ENCODE data around the gene LRP11.
"Not testable (repeated sequence)": the region's sequence is repeated elsewhere in the genome, so short reads cannot be mapped to it uniquely, and the experiment has no call there.

The LRP11 gene

DNA sequence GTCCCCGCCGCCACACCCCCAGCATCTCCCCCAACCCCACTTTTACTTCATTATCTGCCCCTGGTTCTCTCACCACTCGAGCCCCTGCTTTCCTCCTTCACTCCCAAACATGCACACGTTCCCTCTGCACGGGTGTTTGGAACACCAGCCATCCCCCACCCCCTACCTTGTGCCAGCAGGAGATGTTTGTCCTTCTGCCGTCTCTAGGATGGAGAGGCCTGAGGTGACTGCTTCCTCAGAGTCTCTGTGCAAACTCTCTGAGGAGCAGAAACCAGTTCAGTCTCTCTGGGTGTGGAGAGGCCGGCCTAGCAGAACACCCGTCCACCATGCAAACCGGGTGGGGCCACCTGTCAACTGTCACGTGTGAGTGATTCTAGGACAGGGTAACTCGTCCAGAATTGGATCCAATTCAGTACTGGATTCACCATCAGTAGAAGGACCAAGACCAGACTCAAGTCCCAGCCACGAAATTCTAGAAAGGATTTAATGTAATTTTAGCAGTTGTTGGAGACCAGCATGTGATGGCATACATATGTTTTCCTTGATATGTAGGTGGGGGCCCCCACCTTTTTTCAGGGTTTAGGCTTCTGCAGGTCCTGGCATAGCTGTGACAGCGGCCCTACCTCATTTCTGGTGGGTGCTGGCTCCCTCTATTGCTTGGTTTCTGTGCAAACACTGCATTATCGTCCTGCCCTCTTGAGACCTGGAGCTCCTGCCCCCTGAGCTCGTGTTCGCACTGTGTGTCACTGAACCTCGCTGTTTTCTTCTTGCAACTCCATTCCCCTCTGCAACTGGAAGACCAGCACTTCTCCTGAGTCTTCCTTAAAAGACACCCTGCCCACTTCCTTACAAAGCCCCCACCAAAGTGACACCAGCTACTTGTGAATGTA is 33.9 kb upstream of the LRP11 start, which contains the start of gene RAET1E:
TSS of gene RAET1E (minus strand) at position 259 of the 890 bp plus-strand sequence. CDS start 7,212 bp downstream, outside the sequence.
- no peak for DNase-seq

DNA sequence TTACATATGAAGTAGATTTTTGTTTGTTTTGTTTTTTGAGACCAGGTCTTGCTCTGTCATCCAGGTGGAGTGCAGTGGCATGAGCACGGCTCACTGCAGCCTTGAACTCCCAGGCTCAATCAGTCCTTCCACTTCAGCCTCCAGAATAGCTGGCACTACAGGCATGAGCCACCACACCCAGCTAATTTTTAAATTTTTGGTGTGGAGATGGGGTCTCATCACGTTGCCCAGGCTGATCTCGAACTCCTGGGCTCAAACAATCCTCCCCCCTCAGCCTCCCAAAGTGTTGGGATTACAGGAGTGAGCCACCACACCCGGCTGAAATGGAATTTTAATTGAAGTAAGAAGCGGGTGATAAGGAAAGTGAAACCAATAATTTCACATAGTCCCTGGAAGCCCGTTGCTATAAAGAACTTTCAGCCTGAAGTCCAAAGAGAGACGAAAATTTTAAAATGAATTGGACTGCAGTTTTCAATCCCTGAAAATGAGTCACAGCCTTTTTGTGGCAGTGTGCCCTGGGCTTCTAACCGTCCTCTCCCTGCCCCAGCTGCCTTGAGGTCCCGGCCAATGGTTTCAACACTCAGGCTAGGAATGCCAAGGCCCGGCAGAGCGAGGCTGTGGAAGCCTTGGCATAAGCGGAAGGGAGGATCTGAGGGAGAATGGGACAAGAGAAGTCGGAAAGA is 33.0 kb upstream of the LRP11 start:
- DNase-seq = no peak

GRCh38 chr6:149896491-149896890 is 32.3 kb upstream of the LRP11 start:
- DNase-seq = no peak

DNA sequence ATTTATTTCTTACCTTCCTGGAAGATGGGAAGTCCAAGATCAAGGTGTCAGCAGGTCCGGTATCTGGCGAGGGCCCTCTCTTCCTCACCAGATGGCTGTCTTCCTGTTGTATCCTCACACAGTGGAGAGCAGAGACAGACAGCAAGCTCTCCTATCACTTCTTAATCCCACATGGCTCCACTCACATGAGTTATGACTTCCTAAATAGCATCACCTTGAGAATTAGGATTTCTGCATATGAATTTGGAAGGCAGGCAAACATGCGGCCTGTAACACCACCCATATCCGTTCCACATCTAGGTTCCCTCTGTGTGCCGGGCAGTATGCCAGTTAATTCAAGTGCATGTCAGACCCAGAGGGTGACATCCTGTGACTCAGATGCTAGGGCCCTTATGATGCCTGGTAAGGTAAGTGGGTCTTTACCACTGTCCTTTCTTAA is 31.7 kb upstream of the LRP11 start:
- peak; percentile 28 for DNase-seq

DNA sequence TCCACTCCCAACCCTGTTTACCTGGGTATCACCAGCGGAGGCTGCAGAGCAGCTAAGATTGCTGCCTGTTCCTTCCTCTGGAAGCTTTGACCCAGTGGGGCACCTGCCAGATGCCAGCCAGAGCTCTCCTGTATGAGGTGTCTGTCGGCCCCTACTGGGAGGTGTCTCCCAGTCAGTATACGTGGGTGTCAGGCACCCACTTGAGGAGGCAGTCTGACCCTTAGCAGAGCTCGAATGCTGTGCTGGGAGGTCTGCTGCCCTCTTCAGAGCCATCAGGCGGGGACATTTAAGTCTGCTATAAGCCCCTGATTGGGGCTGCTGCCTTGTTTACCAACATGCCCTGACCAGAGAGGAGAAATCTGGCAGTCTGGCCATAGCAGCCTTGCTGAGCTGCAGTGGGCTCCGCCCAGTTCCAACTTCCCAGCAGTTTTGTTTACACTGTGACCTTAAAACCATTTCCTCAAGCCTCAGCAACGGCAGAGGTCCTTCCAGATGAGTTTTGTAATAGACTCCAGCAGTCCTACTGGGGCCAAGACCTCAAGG is 31.0 kb upstream of the LRP11 start:
- DNase-seq = no peak

- DNase-seq = not testable (repeated sequence)
Measured at GRCh38 chr6:149891864-149892263, 27.7 kb upstream of the LRP11 start.

DNA sequence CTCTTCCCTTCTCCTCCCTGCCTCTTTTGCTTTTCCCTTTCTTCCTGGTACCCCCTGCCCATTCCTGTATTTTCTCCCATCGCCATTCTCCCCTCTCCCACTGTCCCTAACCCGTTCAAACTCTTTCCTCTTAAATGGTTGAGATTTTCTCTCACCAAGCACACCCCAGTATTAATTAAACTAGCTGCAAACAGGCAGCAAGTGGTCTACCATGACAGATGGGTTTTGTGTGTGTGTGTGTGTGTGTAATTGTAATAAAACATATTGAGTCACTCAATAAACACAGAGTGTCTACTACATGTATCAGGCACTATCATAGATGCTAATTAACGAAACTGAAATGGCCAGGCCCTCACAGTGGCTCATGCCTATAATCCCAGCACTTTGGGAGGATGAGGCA is 27.1 kb upstream of the LRP11 start:
- no peak for DNase-seq

- DNase-seq = no peak
Measured at GRCh38 chr6:149890629-149891045, 26.5 kb upstream of the LRP11 start.

- no peak for DNase-seq
Measured at GRCh38 chr6:149889326-149889725, 25.2 kb upstream of the LRP11 start.

GRCh38 chr6:149888659-149889058 is 24.5 kb upstream of the LRP11 start:
- DNase-seq = no peak

DNA sequence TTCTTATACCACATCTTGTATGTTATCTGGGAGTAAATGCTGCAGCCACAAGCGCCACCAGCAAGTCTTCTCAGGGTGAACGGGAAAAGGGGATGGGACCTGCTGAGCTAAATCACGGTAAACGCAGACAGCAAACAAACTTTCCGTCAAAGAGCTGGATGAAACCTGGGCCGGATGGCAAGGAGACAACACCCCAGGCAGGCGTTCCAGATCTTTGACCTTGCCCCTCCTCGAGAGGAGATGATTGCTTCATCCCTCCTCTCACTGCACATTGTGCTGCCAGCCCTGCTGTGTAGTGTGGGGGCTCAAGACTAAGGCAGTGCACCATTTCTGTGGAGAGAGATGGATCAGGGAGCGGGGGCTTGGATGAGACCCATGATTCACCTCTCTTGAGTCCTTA is 23.9 kb upstream of the LRP11 start:
- DNase-seq = no peak

DNA sequence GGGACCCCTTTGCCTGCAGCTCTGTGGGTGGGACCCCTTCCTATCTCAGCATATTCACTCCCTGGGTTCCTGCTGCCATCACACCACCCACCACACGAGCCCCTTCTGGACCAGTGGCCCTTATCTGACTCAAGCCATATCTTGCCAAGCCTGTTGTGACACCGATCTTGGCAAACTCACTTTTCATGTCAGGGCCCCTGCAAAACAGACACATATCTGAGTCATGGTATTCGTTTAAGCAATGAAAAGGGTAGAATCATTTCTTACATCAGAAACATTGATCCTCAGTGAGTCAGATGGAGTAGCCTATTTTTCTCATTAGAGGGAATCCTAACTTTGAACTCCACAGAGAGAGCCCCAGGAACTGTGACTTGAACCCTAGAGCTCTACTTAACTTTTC is 23.2 kb upstream of the LRP11 start:
- DNase-seq = no peak

DNA sequence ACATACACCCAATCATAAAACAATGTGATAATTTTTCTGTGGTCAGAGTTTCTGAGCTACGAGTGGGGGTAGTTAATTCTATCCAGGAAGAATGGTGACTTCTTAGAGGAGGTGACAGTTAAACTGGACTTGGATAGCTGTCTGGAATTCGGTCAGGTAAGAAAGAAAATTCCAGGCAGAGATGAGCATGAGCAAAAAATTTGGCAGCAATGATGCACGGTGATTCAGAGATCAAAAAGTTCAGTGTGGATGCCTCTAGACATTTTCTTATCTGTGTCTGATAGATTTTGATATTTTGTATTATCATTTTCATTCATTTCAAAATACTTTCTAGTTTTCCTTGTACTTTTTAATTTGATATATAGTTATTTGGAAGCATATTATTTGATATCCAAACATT is 21.7 kb upstream of the LRP11 start:
- no peak for DNase-seq

DNA sequence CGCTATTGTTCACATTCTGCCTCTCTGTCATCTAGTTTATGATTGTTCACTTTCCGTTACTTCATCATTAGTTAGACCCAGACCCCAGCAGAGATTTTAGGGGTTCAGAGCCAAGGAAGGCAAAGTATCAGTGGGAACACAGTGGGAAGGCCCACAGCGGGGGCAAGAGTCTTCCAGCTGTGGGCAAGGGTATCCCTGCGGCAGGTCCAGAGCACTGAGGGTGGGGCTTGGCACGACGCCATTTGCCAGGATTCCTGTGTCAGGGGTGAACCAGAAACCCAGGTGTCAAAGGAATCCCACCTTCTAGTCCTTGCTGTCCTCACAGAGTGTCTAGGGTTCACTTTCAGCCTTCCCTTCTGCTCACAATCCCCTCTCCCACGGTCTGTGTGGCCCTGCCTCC is 20.5 kb upstream of the LRP11 start:
- no peak for DNase-seq

DNA sequence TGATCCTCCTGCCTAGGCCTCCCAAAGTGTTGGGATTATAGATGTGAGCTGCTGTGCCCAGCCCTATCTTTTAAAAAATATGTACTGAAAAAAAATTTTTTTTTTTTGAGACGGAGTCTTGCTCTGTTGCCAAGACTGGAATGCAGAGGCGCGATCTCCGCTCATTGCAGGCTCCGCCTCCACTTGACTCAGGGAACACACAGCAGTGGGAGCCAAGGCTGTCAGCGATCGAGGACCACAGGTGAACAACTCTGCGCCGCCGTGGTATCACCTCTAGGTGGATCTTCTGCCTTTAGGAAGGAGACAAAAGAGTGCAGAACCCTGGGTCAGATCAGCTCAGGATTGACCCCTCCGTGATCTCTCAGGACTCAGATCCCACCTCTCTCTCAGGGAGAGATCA is 20.1 kb upstream of the LRP11 start:
- no peak for DNase-seq

GRCh38 chr6:149881860-149882259 is 17.7 kb upstream of the LRP11 start:
- DNase-seq = no peak

GRCh38 chr6:149881066-149881766 is 17.1 kb upstream of the LRP11 start:
- DNase-seq = no peak

GRCh38 chr6:149877659-149878058 is 13.5 kb upstream of the LRP11 start:
- no peak for DNase-seq

- DNase-seq = no peak
Measured at GRCh38 chr6:149876241-149876933, 12.2 kb upstream of the LRP11 start.

GRCh38 chr6:149872233-149872632 is 8.1 kb upstream of the LRP11 start:
- DNase-seq = no peak

DNA sequence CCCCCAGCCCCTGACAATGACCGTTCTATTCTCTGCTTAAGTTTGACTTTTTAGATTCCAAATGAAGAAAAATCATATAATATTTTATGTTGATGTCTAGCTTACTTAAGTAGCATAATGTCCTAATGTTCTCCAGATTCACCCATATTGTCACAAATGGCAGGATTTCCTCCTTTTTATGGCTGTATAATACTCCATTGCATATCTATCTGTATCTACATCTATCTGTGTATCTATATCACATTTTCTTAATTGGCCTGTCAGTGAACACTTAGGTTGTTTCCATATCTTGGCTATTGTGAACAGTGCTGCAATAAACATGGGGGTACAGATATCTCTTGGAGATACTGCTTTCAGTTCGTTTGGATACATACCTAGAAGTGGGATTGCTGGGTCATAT is 7.0 kb upstream of the LRP11 start:
- DNase-seq = no peak

DNA sequence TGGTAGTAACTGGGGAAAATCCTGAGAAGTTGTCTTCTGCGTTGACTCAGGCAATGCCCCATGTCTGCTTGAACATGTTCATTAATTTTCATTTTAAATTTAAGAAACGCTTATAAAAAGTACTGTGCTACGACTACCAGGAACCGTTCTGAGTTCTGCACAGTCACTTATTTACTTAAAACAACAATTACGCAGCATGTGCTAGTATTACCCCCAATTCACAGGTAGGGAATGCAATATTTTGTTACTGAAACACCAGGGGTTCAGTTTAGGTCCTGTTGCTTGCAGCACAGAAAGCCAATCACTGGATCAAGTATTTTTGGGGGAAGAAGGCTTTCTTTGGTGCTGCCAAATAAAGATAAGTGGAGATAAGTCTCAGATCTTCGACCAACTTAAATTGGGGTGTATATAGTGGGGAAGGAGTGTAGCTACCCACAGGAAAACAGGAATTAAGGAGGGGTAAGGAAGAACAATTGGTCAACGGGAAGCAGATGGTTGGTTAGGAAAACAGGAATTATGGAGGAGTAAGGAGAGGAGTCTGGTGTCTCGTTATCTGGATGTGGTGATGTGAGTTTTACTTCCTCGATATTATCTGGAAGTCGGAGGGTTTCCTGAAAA is 5.2 kb upstream of the LRP11 start:
- DNase-seq = no peak

Data from activated T-cell treated with anti-CD3 and anti-CD28 coated beads, Interleukin-2, amount 50 U/mL, for 1 hour (primary cell).